Tibial artery (tissue), 4 donors: Measurements from ENCODE around the gene NKX2-4.

ENCODE experiments used
- DNase-seq, 2 donors: peaks; one replicate each; pipeline ENCODE4 v3.0.0-alpha.2; 2019
- H3K27ac ChIP-seq, 2 donors: fragments of 200-600 bp; sonication (generic) in 1 of 2; 1 replicate in 1 of 2; 2 replicates in 1 of 2; pipeline ENCODE4 v1.5.1; 2018 to 2019; ENCODE audit warnings: mild to moderate bottlenecking in 1 of 2
- H3K27me3 ChIP-seq, 2 donors: fragments of 200-600 bp; sonication (generic) in 1 of 2; one replicate each; pipeline versions ENCODE4 v1.5.1 to v1.6.0; 2016 to 2019
- H3K36me3 ChIP-seq, 3 donors: fragments of 200-600 bp; sonication (generic) in 2 of 3; one replicate each; pipeline ENCODE4 v1.5.1; 2016 to 2019; ENCODE audit warnings: mild to moderate bottlenecking in 2 of 3
- H3K4me1 ChIP-seq, 4 donors: fragments of 200-600 bp; sonication (generic) in 2 of 4; 1 replicate in 3 of 4; 2 replicates in 1 of 4; pipeline ENCODE4 v1.5.1; 2016 to 2019
- H3K4me3 ChIP-seq, 2 donors: fragments of 200-600 bp; sonication (generic) in 1 of 2; 1 replicate in 1 of 2; 2 replicates in 1 of 2; pipeline ENCODE4 v1.5.1; 2018 to 2019; ENCODE audit warnings: mild to moderate bottlenecking in 2 of 2
- H3K9me3 ChIP-seq, 3 donors: fragments of 200-600 bp; sonication (generic) in 1 of 3; one replicate each; pipeline ENCODE4 v1.5.1; 2016 to 2019
- intact Hi-C: fragments of 100-400 bp; cut with DNase I; formaldehyde crosslinking; loops from one replicate; pipeline ENCODE4 v1.15.0; 2023; ENCODE audit warnings: low total_unique reads
- TF ChIP-seq, protein P1 (sequence below), 2 experiments: fragments of 200-600 bp in 1 of 2; fragments of 450-650 bp in 1 of 2; IDR thresholded peaks; one replicate each; pipeline ENCODE4 v1.5.1; 2017 to 2019; ENCODE audit warnings: antibody characterized with exemption in 2 of 2, mild to moderate bottlenecking in 1 of 2, moderate library complexity in 1 of 2

Gene NKX2-4

DNA sequence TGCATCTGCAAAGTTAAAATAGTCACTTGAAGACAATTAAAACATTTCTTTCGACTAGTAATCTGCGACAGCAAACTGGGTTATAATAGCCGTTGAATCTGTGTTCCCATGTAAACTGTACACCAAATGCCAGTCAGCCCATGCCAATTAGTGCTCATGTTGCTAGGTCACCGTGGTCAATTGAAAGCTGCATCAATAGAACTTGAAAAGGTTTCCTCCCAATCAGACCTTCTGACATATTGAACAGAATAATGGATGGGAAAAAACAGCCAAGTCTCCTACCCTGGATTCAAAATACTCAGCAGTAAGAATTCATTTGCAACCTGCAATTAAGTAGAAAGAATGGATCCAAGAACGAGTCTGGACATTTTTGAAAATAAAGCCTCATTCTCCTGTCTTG lies 11.2 kb downstream of the NKX2-4 start:
- no peaks in the 10 kb centered on the region for H3K4me1 ChIP-seq
- H3K9me3 ChIP-seq: no peaks in the 10 kb centered on the region
- TF ChIP-seq, protein P1, sequence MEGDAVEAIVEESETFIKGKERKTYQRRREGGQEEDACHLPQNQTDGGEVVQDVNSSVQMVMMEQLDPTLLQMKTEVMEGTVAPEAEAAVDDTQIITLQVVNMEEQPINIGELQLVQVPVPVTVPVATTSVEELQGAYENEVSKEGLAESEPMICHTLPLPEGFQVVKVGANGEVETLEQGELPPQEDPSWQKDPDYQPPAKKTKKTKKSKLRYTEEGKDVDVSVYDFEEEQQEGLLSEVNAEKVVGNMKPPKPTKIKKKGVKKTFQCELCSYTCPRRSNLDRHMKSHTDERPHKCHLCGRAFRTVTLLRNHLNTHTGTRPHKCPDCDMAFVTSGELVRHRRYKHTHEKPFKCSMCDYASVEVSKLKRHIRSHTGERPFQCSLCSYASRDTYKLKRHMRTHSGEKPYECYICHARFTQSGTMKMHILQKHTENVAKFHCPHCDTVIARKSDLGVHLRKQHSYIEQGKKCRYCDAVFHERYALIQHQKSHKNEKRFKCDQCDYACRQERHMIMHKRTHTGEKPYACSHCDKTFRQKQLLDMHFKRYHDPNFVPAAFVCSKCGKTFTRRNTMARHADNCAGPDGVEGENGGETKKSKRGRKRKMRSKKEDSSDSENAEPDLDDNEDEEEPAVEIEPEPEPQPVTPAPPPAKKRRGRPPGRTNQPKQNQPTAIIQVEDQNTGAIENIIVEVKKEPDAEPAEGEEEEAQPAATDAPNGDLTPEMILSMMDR (IDR thresholded peaks at IDR 0.05): no peak
- peaks cover 63 to 86% (median 82%) of the 10 kb centered on the region in 3 donors for H3K36me3 ChIP-seq
- H3K27ac ChIP-seq: no peak overlapping the region
- no peak overlapping the region for H3K4me3 ChIP-seq
- intact Hi-C loops: no loop called here
- peaks cover 0 to 1% of the 10 kb centered on the region in 2 donors for H3K27me3 ChIP-seq
- no peak for DNase-seq

DNA sequence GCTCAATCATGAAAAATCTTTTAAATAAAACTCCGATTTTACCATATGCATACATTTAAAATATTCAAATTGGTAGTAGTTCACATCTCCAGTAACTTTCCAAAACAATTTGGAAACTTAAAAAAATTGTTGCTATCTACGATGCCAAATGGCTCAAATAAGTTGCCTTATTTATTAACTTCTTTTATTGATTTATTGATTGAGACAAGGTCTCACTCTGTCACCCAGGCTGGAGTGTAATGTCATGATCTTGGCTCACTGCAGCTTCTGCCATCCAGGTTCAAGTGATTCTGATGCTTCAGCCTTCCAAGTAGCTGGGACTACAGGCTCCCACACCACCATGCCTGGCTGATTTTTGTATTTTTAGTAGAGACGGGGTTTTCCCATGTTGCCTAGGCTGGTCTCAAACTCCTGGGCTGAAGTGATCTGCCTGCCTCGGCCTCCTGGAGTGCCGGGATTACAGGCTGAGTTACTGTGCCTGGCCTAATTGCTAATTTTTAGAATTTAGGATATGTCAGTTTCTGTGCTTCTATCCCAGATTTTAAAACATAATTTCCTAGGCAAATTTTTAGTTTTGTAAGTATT lies 12.9 kb downstream of the NKX2-4 start:
- no peak overlapping the region for H3K27ac ChIP-seq
- intact Hi-C loops: no loop called here
- no peaks in the 10 kb centered on the region for H3K4me1 ChIP-seq
- H3K36me3 ChIP-seq: peaks cover 48 to 85% (median 82%) of the 10 kb centered on the region in 3 donors
- no peaks in the 10 kb centered on the region for H3K27me3 ChIP-seq
- H3K9me3 ChIP-seq: no peaks in the 10 kb centered on the region
- no peak for DNase-seq
- H3K4me3 ChIP-seq: no peak overlapping the region
- TF ChIP-seq, protein P1 (IDR thresholded peaks at IDR 0.05): no peak

DNA sequence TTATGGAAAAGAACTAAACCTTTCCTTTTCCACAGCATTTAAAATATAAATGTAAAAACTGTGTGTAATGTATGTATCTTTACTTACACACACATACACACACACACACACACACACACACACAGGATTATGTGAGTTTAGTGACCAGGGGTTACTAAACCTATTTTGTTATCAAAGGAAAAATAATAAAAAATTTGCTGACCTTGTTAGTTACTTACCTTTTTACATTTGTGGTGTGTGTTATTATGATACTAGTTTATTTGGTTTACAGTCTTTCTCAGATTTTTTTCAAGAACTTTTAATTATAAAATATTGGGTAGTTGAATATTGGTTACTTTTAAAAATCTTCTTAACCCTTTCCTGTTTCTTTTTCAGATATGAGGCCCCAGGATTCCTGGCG lies 15.7 kb downstream of the NKX2-4 start:
- TF ChIP-seq, protein P1 (IDR thresholded peaks at IDR 0.05): no peak
- Histone ChIP-seq H3K27ac (no peak overlapping the region), H3K9me3 (no peaks in the 10 kb centered on the region), H3K4me3 (no peak overlapping the region), H3K4me1 (no peaks in the 10 kb centered on the region), H3K36me3 (peaks cover 39 to 66% (median 59%) of the 10 kb centered on the region in 3 donors), H3K27me3 (no peaks in the 10 kb centered on the region)
- DNase-seq: no peak
- intact Hi-C loops: no loop called here

DNA sequence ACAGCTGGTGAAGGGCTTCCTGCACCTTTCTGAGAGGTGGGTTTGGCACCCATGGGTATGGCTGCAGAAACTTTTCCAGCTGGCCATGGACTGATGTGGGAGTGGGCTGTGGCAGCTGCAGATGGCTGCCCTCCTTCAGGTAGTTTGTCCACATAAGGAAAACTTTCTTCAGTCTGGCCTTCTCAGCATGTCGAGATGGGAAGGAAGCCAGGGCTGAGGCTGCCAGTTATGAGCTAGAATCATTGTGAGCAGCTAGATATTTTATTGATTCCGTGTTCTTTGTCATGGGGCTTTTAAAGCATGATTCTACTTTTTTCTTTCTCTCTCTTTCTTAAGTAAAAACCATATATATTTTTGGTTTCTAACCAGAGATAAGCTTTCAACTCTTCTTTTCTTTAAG lies 16.6 kb downstream of the NKX2-4 start:
- Histone ChIP-seq H3K4me1 (no peaks in the 10 kb centered on the region), H3K4me3 (no peak overlapping the region), H3K9me3 (no peaks in the 10 kb centered on the region), H3K27me3 (no peaks in the 10 kb centered on the region), H3K36me3 (peaks cover 33 to 58% (median 56%) of the 10 kb centered on the region in 3 donors), H3K27ac (no peak overlapping the region)
- DNase-seq: no peak
- TF ChIP-seq, protein P1 (IDR thresholded peaks at IDR 0.05): no peak
- intact Hi-C loops: no loop called here

DNA sequence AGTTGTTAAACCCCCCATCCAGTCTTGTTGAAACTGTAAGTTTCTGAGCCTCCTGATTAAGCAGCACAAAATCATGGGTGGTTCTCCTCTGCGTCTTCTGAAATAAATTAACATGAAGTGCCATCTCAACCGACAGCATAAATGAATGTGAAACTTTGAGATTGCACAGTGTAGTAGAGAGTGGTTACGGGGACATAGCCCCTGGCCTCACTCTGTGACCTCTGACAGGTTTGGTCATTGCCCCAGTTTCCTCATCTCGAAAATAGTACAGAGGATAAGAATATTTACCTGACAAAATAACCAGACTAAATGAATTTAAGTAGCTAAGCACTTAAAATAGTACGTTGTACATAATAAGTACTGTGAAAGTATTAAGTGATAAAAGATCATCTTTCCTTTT lies 19.1 kb downstream of the NKX2-4 start:
- intact Hi-C loops: no loop called here
- no peaks in the 10 kb centered on the region for H3K4me1 ChIP-seq
- no peak overlapping the region for H3K27ac ChIP-seq
- TF ChIP-seq, protein P1 (IDR thresholded peaks at IDR 0.05): no peak
- H3K9me3 ChIP-seq: no peaks in the 10 kb centered on the region
- H3K27me3 ChIP-seq: no peaks in the 10 kb centered on the region
- DNase-seq: no peak
- H3K36me3 ChIP-seq: peaks cover 14 to 38% (median 38%) of the 10 kb centered on the region in 3 donors
- no peak overlapping the region for H3K4me3 ChIP-seq

DNA sequence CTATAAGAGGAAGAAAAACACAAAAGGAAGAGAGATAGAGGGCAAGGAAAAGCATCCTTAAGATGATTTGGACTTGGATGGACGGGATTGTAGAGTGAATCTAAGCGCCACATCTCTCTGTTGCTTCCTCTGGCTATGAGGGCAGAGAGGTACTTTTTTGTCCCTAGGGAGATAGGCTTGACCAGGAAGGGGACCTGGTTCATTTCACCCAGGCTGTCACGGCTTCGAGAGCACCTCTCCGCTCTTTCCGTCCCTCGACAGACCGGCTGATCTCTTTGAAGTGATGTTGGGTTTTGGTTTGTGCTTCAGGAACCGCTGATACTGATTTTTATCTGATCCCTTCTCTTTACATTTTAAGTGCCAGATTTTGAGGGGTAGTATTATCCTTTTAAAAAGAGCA lies 19.6 kb downstream of the NKX2-4 start:
- Histone ChIP-seq H3K4me1 (no peaks in the 10 kb centered on the region), H3K27ac (no peak overlapping the region), H3K4me3 (no peak overlapping the region), H3K27me3 (no peaks in the 10 kb centered on the region), H3K36me3 (peaks cover 9 to 38% (median 37%) of the 10 kb centered on the region in 3 donors), H3K9me3 (no peaks in the 10 kb centered on the region)
- intact Hi-C loops: no loop called here
- TF ChIP-seq, protein P1 (IDR thresholded peaks at IDR 0.05): no peak
- no peak for DNase-seq
